Fibroblast of lung (primary cell): Measurements from ENCODE around the gene CCDC85C. TPM values are rescaled to one million over a fixed set of nuclear protein-coding genes. Genes with fewer than 3 reads are reported as not detected.

Experiments
- DNase-seq, 2 donors: peaks; one replicate each; pipeline versions ENCODE4 v3.0.0 to v3.0.0-alpha.2; 2010; ENCODE audit warnings: low read depth in 2 of 2
- H2AFZ ChIP-seq: 2 replicates; pipeline ENCODE4 v1.5.1; 2012; ENCODE audit warnings: low read length, control low read depth, inconsistent platforms
- H3K27ac ChIP-seq: 2 replicates; pipeline ENCODE4 v1.5.1; 2011; ENCODE audit warnings: low read length, control low read depth; ENCODE audit not compliant: insufficient read depth
- H3K27me3 ChIP-seq: 2 replicates; pipeline ENCODE4 v1.5.1; 2011; ENCODE audit warnings: mild to moderate bottlenecking, low read length; ENCODE audit not compliant: control insufficient read depth, insufficient read depth
- H3K36me3 ChIP-seq: 2 replicates; pipeline ENCODE4 v1.5.1; 2011; ENCODE audit warnings: low read length; ENCODE audit not compliant: control insufficient read depth, insufficient read depth
- H3K4me1 ChIP-seq: 2 replicates; pipeline ENCODE4 v1.5.1; 2011; ENCODE audit warnings: low read length; ENCODE audit not compliant: control insufficient read depth, insufficient read depth; ENCODE audit errors: extremely low read depth
- H3K4me2 ChIP-seq: 2 replicates; pipeline ENCODE4 v1.5.1; 2011; ENCODE audit warnings: low read length, control low read depth; ENCODE audit not compliant: insufficient read depth; ENCODE audit errors: extremely low read depth
- H3K4me3 ChIP-seq, 4 experiments: fragments of 200-600 bp in 1 of 4; sonication (generic) in 1 of 4; replicated peaks in 1 of 4; 2 replicates each; pipeline ENCODE4 v1.5.1; 2011 to 2016; ENCODE audit warnings: low read length in 4 of 4, low read depth in 3 of 4, mild to moderate bottlenecking in 3 of 4, control low read depth in 2 of 4, inconsistent platforms in 1 of 4, mixed read lengths in 1 of 4; ENCODE audit not compliant: insufficient read depth in 1 of 4; ENCODE audit errors: control extremely low read depth in 1 of 4
- H3K79me2 ChIP-seq: 2 replicates; pipeline ENCODE4 v1.5.1; 2012; ENCODE audit warnings: mild to moderate bottlenecking, low read length, inconsistent platforms; ENCODE audit not compliant: control insufficient read depth, insufficient read depth
- H3K9ac ChIP-seq: 2 replicates; pipeline ENCODE4 v1.5.1; 2011; ENCODE audit warnings: mild to moderate bottlenecking, low read length, control low read depth; ENCODE audit not compliant: insufficient read depth
- H3K9me3 ChIP-seq: 2 replicates; pipeline ENCODE4 v1.5.1; 2012; ENCODE audit warnings: low read depth, low read length; ENCODE audit not compliant: control insufficient read depth, insufficient read depth
- H4K20me1 ChIP-seq: 2 replicates; pipeline ENCODE4 v1.5.1; 2011; ENCODE audit warnings: low read length; ENCODE audit not compliant: control insufficient read depth, insufficient read depth; ENCODE audit errors: extremely low read depth
- EZH2 ChIP-seq: IDR thresholded peaks from 2 replicates; pipeline ENCODE4 v1.5.1; 2012; ENCODE audit warnings: low read length, control low read depth, mild to moderate bottlenecking; ENCODE audit errors: missing control alignments
- polyA plus RNA-seq, 2 donors: library from polyadenylated mRNA; depleted of rRNA in 1 of 2; stranded (reverse) in 1 of 2; unstranded in 1 of 2; fragments of >200 nt; gene quantifications; 2 replicates each; pipeline ENCODE4 v1.2.1, GENCODE V29; 2011 to 2012; ENCODE audit warnings: missing spikeins in 1 of 2
- total RNA-seq: library from RNA; depleted of rRNA; stranded (reverse); fragments of >200 nt; gene quantifications from 2 replicates; pipeline ENCODE4 v1.2.1, GENCODE V29; 2014
- TF ChIP-seq, protein P1 (sequence below), 2 donors: IDR thresholded peaks in 1 of 2; conservative IDR thresholded peaks in 1 of 2; 1 replicate in 1 of 2; 2 replicates in 1 of 2; pipeline ENCODE4 v1.5.1; 2011 to 2012; ENCODE audit warnings: low read length in 2 of 2, control low read depth in 1 of 2, inconsistent platforms in 1 of 2, low read depth in 1 of 2, mild to moderate bottlenecking in 1 of 2

CCDC85C gene
- total and polyA plus RNA-seq, 2 donors (not counting 1 experiment from before 2014, with no cell fraction given): 4.6 to 9.6 TPM

GRCh38 chr14:99513183-99513694, 90.8 kb downstream of the CCDC85C start:
- Histone ChIP-seq H3K4me3 (no peak overlapping the region), H3K9me3 (no peaks in the 10 kb centered on the region), H3K79me2 (no peaks in the 10 kb centered on the region), H3K27me3 (no peaks in the 10 kb centered on the region), H3K4me1 (peaks cover 2% of the 10 kb centered on the region), H3K36me3 (peaks cover 21% of the 10 kb centered on the region), H3K4me2 (no peak overlapping the region), H4K20me1 (no peaks in the 10 kb centered on the region), H2AFZ (no peak overlapping the region), H3K27ac (no peak overlapping the region), H3K9ac (no peak overlapping the region)
- TF ChIP-seq, protein P1, sequence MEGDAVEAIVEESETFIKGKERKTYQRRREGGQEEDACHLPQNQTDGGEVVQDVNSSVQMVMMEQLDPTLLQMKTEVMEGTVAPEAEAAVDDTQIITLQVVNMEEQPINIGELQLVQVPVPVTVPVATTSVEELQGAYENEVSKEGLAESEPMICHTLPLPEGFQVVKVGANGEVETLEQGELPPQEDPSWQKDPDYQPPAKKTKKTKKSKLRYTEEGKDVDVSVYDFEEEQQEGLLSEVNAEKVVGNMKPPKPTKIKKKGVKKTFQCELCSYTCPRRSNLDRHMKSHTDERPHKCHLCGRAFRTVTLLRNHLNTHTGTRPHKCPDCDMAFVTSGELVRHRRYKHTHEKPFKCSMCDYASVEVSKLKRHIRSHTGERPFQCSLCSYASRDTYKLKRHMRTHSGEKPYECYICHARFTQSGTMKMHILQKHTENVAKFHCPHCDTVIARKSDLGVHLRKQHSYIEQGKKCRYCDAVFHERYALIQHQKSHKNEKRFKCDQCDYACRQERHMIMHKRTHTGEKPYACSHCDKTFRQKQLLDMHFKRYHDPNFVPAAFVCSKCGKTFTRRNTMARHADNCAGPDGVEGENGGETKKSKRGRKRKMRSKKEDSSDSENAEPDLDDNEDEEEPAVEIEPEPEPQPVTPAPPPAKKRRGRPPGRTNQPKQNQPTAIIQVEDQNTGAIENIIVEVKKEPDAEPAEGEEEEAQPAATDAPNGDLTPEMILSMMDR (conservative IDR thresholded peaks at IDR 0.05 in 1 of 2, IDR thresholded peaks at IDR 0.05 in 1 of 2; ENCODE audit: low read depth in 1 of 2, low read length in 2 of 2): no peak
- no peak for TF ChIP-seq EZH2
- DNase-seq: no peak

DNA sequence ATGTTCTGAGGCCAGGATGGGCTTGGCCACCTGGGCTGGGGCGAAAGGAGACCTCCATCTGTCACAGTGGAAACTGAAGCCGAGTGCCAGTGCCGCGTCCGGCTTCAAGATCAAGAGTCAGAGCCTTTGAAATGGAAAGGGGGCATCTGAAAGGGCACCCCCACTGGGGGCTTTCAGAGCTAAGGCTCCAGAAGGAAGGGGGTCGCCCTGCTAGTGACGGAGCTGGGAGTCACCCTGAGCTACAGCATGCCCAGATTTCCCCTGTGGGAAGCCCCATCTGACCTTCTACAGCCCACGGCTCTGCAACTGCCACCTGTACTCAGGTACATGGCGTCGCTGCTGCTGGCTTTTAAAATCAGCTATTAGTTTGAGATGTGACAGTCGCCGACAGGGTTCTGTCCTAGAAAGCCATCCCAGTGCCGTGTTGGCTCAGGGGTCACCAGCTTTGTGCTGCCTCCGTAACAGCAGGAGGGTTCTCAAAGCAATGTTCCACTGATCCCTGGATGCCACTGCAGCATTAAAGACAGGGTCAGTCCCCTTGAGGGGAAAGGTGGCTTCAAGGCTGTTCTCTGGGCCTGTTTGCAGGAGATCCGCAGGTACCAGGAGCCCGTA, 91.3 kb downstream of the CCDC85C start:
- Histone ChIP-seq H3K27ac (no peak overlapping the region), H3K79me2 (no peaks in the 10 kb centered on the region), H4K20me1 (no peaks in the 10 kb centered on the region), H3K27me3 (no peaks in the 10 kb centered on the region), H3K9ac (no peak overlapping the region), H3K4me1 (peaks cover 2% of the 10 kb centered on the region), H3K4me2 (no peak overlapping the region), H3K4me3 (no peak overlapping the region), H3K36me3 (peaks cover 26% of the 10 kb centered on the region), H2AFZ (no peak overlapping the region), H3K9me3 (no peaks in the 10 kb centered on the region)
- TF ChIP-seq, protein P1 (conservative IDR thresholded peaks at IDR 0.05 in 1 of 2, IDR thresholded peaks at IDR 0.05 in 1 of 2; ENCODE audit: low read depth in 1 of 2, low read length in 2 of 2): no peak
- no peak for TF ChIP-seq EZH2
- no peak for DNase-seq

DNA sequence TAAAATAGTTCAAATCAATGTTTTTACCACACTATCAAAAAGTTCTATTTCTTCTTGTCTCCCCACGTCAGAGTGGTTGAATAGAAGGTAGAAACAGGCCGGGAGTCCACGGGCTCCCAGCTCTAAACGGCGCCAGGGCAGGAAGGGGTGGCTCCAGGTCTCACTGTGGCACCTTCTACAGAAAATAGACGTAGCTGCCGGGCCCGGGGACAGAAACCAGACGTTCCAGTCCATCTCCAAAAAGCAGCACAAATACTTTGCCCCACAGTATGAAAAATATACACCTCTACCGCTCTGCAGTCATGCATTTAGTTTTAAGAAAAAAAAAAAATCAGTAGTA, 91.9 kb downstream of the CCDC85C start:
- H3K4me2 ChIP-seq: no peak overlapping the region

More for the DNA sequence above, 91.9 kb downstream of the CCDC85C start:
- Histone ChIP-seq H3K27me3 (no peaks in the 10 kb centered on the region), H3K27ac (no peak overlapping the region), H4K20me1 (no peaks in the 10 kb centered on the region), H3K36me3 (peaks cover 27% of the 10 kb centered on the region), H3K4me3 (no peak overlapping the region), H3K79me2 (no peaks in the 10 kb centered on the region), H2AFZ (no peak overlapping the region), H3K9me3 (no peaks in the 10 kb centered on the region), H3K4me1 (peaks cover 2% of the 10 kb centered on the region), H3K9ac (no peak overlapping the region)
- no peak for TF ChIP-seq EZH2
- TF ChIP-seq, protein P1 (conservative IDR thresholded peaks at IDR 0.05 in 1 of 2, IDR thresholded peaks at IDR 0.05 in 1 of 2; ENCODE audit: low read depth in 1 of 2, low read length in 2 of 2): no peak
- no peak for DNase-seq
